ENCODE results near the gene HYKK.

Gene HYKK

DNA sequence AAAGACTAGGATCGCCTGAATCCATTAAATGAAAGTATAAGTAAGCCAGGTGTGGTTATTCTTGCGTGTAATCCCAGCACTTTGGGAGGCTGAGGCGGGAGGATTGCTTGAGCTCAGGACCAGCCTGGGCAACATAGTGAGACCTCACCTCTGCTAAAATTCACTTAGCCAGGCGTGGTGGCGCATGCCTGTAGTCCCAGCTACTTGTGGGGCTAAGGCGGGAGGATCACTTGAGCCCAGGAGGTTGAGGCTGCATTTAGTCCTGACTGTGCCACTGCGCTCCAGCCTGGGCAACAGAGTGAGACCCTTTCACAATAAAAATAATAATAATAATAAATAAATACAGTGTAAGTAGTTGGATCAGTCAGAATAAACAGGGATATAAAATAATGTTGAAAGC is 25.5 kb upstream of the HYKK start:
- Histone ChIP-seq H2AFZ (ENCODE audit: low read depth, low read length, severe bottlenecking) (no peak overlapping the region), H3K27me3 (ENCODE audit: low read length) (no peaks in the 10 kb centered on the region), H3K27ac (ENCODE audit: low read depth, low read length) (no peak overlapping the region), H3K4me3 (ENCODE audit: insufficient read depth, low read length, poor library complexity, severe bottlenecking) (no peak overlapping the region), H4K20me1 (ENCODE audit: low read depth, low read length) (no peaks in the 10 kb centered on the region), H3K36me3 (ENCODE audit: low read length) (peaks cover 28% of the 10 kb centered on the region; the same call in 1 of the 2 replicates), H3K9me2 (replicated peaks; ENCODE audit: insufficient read depth, low read length) (no peaks in the 10 kb centered on the region), H3F3A (ENCODE audit: insufficient read depth) (0 out of 2 replicates have a peak, but pooled peaks cover 6% of the 10 kb centered on the region), H3K9me3 (ENCODE audit: insufficient read depth, low read length) (no peaks in the 10 kb centered on the region), H3K79me2 (ENCODE audit: insufficient read depth, low read length) (no peaks in the 10 kb centered on the region), H3K4me2 (ENCODE audit: low read depth, low read length, poor library complexity, severe bottlenecking) (no peak overlapping the region), H3K9ac (ENCODE audit: low read length) (no peak overlapping the region)
- TF ChIP-seq, protein P1, sequence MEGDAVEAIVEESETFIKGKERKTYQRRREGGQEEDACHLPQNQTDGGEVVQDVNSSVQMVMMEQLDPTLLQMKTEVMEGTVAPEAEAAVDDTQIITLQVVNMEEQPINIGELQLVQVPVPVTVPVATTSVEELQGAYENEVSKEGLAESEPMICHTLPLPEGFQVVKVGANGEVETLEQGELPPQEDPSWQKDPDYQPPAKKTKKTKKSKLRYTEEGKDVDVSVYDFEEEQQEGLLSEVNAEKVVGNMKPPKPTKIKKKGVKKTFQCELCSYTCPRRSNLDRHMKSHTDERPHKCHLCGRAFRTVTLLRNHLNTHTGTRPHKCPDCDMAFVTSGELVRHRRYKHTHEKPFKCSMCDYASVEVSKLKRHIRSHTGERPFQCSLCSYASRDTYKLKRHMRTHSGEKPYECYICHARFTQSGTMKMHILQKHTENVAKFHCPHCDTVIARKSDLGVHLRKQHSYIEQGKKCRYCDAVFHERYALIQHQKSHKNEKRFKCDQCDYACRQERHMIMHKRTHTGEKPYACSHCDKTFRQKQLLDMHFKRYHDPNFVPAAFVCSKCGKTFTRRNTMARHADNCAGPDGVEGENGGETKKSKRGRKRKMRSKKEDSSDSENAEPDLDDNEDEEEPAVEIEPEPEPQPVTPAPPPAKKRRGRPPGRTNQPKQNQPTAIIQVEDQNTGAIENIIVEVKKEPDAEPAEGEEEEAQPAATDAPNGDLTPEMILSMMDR (IDR thresholded peaks at IDR 0.05; ENCODE audit: insufficient read depth, low read length, poor library complexity, severe bottlenecking), result no peak

DNA sequence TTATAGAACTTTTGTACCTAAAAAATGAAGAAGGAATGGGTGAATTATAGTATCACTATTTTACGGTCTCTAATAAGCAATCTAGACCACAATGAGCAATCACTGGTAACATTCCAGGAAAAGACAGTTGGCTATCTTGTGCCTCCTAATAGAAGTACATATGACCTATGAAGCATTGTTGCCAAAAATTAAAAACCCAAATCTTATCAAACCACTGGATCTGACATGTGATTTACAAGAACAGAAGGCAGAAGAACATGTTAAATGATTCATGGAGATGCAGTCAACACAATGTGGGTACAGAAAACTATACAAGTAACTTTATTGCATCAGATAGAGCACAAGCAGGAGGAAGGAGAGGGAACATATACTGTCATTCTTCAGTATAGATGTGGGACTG is 14.5 kb upstream of the HYKK start:
- Histone ChIP-seq H3K4me3 (ENCODE audit: insufficient read depth, low read length, poor library complexity, severe bottlenecking) (no peak overlapping the region), H3K27ac (ENCODE audit: low read depth, low read length) (no peak overlapping the region), H3K27me3 (ENCODE audit: low read length) (no peaks in the 10 kb centered on the region), H3K9me2 (replicated peaks; ENCODE audit: insufficient read depth, low read length) (no peaks in the 10 kb centered on the region), H2AFZ (ENCODE audit: low read depth, low read length, severe bottlenecking) (no peak overlapping the region), H3K36me3 (ENCODE audit: low read length) (peaks cover 58% of the 10 kb centered on the region), H3K79me2 (ENCODE audit: insufficient read depth, low read length) (no peaks in the 10 kb centered on the region), H3K9ac (ENCODE audit: low read length) (no peak overlapping the region), H4K20me1 (ENCODE audit: low read depth, low read length) (no peaks in the 10 kb centered on the region), H3F3A (ENCODE audit: insufficient read depth) (0 out of 2 replicates have a peak, but pooled peaks cover 9% of the 10 kb centered on the region), H3K4me2 (ENCODE audit: low read depth, low read length, poor library complexity, severe bottlenecking) (no peak overlapping the region), H3K9me3 (ENCODE audit: insufficient read depth, low read length) (no peaks in the 10 kb centered on the region)
- TF ChIP-seq EZH2phosphoT487 (conservative IDR thresholded peaks at IDR 0.05; ENCODE audit: low read length), result no peak
- TF ChIP-seq, protein P1 (IDR thresholded peaks at IDR 0.05; ENCODE audit: insufficient read depth, low read length, poor library complexity, severe bottlenecking), result no peak

DNA sequence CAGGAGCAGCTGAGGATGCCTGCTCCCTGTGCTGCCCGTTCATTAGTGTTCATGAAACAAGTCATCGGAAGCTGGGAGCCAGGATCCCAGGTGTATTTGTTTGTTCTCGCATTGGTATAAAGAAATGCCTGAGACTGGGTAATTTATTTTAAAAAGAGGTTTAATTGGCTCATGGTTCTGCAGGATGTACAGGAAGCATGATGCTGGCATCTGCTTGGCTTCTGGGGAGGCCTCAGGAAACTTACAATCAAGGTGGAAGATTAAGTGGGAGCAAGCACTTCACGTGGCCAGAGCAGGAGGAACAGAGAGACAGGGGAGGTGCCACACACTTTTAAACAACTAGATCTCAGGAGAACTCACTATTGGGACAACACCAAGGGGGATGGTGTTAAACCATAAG is 5.5 kb upstream of the HYKK start:
- TF ChIP-seq, protein P1 (IDR thresholded peaks at IDR 0.05; ENCODE audit: insufficient read depth, low read length, poor library complexity, severe bottlenecking), result no peak
- TF ChIP-seq EZH2phosphoT487 (conservative IDR thresholded peaks at IDR 0.05; ENCODE audit: low read length), result no peak
- Histone ChIP-seq H3K27ac (ENCODE audit: low read depth, low read length) (no peak overlapping the region), H2AFZ (ENCODE audit: low read depth, low read length, severe bottlenecking) (no peak overlapping the region), H3K9ac (ENCODE audit: low read length) (no peak overlapping the region), H3K9me3 (ENCODE audit: insufficient read depth, low read length) (no peaks in the 10 kb centered on the region), H4K20me1 (ENCODE audit: low read depth, low read length) (no peaks in the 10 kb centered on the region), H3F3A (ENCODE audit: insufficient read depth) (peaks cover 9% of the 10 kb centered on the region; the same call in 1 of the 2 replicates), H3K9me2 (replicated peaks; ENCODE audit: insufficient read depth, low read length) (no peaks in the 10 kb centered on the region), H3K36me3 (ENCODE audit: low read length) (peaks cover 29% of the 10 kb centered on the region; the same call in 1 of the 2 replicates), H3K4me3 (ENCODE audit: insufficient read depth, low read length, poor library complexity, severe bottlenecking) (no peak overlapping the region), H3K27me3 (ENCODE audit: low read length) (no peaks in the 10 kb centered on the region), H3K4me2 (ENCODE audit: low read depth, low read length, poor library complexity, severe bottlenecking) (no peak overlapping the region), H3K79me2 (ENCODE audit: insufficient read depth, low read length) (no peaks in the 10 kb centered on the region)

Data from SU-DHL-6 (cell line).